Neuron (in vitro differentiated cells): ENCODE measurements around the gene JDP2.
"Not testable (repeated sequence)": the region's sequence is repeated elsewhere in the genome, so short reads cannot be mapped to it uniquely, and the experiment has no call there.

Experiments
- H2AFZ ChIP-seq: one replicate; pipeline ENCODE4 v1.6.1; 2013; ENCODE audit warnings: low read depth, mild to moderate bottlenecking, inconsistent platforms, low read length, moderate library complexity
- H3K27me3 ChIP-seq: one replicate; pipeline ENCODE4 v1.6.1; 2013; ENCODE audit warnings: low read length; ENCODE audit not compliant: insufficient read depth
- H3K36me3 ChIP-seq: one replicate; pipeline ENCODE4 v1.6.1; 2013; ENCODE audit warnings: low read length; ENCODE audit not compliant: insufficient read depth
- H3K4me1 ChIP-seq: one replicate; pipeline ENCODE4 v1.6.1; 2013; ENCODE audit warnings: low read length; ENCODE audit not compliant: insufficient read depth
- H3K4me3 ChIP-seq: 2 replicates; pipeline ENCODE4 v1.5.1; 2013; ENCODE audit warnings: mild to moderate bottlenecking, low read length, moderate library complexity
- H3K9me3 ChIP-seq: one replicate; pipeline ENCODE4 v1.6.1; 2013; ENCODE audit warnings: low read length

The JDP2 gene

GRCh38 chr14:75474127-75474526 is 46.3 kb downstream of the JDP2 start:
- H2AFZ ChIP-seq, H3K4me1 ChIP-seq, H3K9me3 ChIP-seq, H3K27me3 ChIP-seq, H3K36me3 ChIP-seq, H3K4me3 ChIP-seq: not testable (repeated sequence)

GRCh38 chr14:75476274-75476995 is 48.6 kb downstream of the JDP2 start:
- Histone ChIP-seq H3K36me3 (no peaks in the 10 kb centered on the region), H3K27me3 (no peaks in the 10 kb centered on the region), H3K4me3 (no peak overlapping the region), H3K9me3 (peaks cover 2% of the 10 kb centered on the region), H2AFZ (no peak overlapping the region), H3K4me1 (peaks cover 8% of the 10 kb centered on the region)

DNA sequence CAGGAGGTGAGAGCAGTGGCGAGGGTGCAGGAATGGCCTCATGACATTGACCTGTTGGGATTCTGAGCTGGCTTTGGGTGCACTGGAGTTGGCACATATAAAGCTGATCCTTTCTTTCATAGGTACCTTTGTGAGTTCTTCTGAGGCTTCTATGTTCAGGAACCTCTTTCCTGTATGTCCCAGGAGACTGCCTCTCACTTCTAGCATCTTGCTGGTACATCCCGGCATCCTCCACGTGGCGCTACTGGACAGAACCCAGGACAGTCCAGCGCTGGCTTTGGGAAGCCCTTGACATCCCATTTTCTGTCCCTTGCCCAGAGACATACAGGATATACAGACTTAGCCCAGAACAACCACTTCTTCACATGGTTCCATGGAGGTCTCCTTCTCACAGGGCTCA is 50.1 kb downstream of the JDP2 start:
- no peak overlapping the region for H3K4me3 ChIP-seq
- no peak overlapping the region for H2AFZ ChIP-seq
- peaks cover 8% of the 10 kb centered on the region for H3K4me1 ChIP-seq
- H3K9me3 ChIP-seq, result peaks cover 2% of the 10 kb centered on the region
- no peaks in the 10 kb centered on the region for H3K27me3 ChIP-seq
- H3K36me3 ChIP-seq, result no peaks in the 10 kb centered on the region

DNA sequence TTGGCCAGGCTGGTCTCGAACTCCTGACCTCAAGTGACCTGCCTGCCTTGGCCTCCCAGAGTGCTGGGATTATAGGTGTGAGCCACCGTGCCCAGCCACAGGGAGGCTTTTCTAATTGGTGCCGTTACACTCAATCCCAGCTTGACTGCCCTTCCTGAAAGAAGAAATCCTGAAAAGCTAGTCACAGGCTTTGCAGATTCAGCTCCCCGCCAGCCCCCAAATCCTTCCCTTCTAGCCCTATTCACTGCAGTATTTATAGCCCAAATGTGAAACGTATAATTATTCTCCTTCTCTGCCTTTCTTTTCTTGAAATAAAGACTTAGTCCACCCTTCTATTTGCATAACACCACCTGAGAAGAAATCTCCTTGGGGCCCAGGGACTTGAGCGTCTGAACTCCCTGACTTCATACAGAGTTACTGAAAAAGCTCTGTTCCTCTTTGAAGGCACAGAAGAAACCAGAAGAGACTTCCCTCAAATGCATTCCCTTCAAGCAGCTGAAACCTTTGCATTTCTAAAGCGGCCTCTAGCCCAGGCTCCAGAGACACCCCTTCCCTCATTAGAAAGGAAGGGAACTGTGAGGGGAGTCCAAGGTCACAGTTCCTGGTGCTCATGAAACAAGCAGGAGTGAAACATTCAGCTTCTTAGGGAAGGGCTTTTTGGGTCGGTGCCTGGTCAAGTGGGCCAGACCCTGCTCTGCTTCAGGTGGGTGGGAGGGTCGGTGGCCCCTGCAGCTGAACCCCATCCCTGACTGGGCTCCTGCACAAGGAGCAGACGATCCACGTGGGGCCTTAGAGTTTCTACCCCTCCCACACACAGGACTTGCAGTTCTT is 52.2 kb downstream of the JDP2 start:
- Histone ChIP-seq H3K4me3 (no peak overlapping the region), H2AFZ (no peak overlapping the region), H3K27me3 (no peaks in the 10 kb centered on the region)

GRCh38 chr14:75482366-75482765 is 54.5 kb downstream of the JDP2 start:
- no peaks in the 10 kb centered on the region for H3K36me3 ChIP-seq
- peaks cover 2% of the 10 kb centered on the region for H3K9me3 ChIP-seq
- H3K4me3 ChIP-seq, result no peak overlapping the region
- no peaks in the 10 kb centered on the region for H3K27me3 ChIP-seq
- no peak overlapping the region for H2AFZ ChIP-seq
- peaks cover 6% of the 10 kb centered on the region for H3K4me1 ChIP-seq

More for the DNA sequence above, 52.2 kb downstream of the JDP2 start:
- Histone ChIP-seq H3K36me3 (no peaks in the 10 kb centered on the region), H3K4me1 (peaks cover 8% of the 10 kb centered on the region), H3K9me3 (peaks cover 2% of the 10 kb centered on the region)

DNA sequence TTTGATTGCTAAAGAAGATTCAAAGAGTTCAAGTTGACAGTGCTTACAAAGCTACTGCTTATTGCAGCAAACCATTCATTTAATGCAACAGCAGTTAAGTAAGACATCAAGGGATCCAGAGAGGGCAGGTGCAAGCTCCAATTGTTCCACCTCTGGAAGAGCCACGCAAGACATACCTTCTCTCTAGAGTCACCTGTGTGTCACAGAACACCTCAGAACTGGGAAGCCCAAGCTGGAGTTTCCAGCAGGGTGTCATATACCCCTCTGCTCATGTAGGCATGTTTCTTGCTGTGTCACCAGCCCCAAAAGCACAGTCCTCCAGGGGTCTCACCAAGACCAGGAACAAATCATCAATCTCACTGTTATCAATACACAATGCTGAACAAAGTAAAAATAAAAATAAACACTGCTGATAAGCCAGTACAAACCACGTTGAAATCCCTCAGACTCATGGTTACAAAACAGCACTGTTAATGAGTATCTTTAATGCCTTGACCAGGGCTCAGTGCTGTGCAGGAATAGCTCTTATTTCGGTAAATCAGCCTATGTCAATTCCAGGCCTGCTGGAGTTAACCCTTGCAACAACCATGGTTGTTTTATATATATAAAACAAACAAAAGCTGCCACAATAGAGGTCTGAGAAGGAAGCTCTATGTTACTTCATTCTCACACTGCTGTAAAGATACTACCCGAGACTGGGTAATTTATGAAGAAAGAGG is 57.0 kb downstream of the JDP2 start:
- Histone ChIP-seq H3K4me1 (peaks cover 4% of the 10 kb centered on the region), H3K4me3 (no peak overlapping the region), H3K27me3 (no peaks in the 10 kb centered on the region), H3K36me3 (no peaks in the 10 kb centered on the region), H3K9me3 (peaks cover 2% of the 10 kb centered on the region), H2AFZ (no peak overlapping the region)

GRCh38 chr14:75486318-75486717 is 58.5 kb downstream of the JDP2 start:
- Histone ChIP-seq H3K4me1 (no peaks in the 10 kb centered on the region), H3K9me3 (no peaks in the 10 kb centered on the region), H3K27me3 (no peaks in the 10 kb centered on the region), H2AFZ (no peak overlapping the region), H3K4me3 (no peak overlapping the region), H3K36me3 (no peaks in the 10 kb centered on the region)

DNA sequence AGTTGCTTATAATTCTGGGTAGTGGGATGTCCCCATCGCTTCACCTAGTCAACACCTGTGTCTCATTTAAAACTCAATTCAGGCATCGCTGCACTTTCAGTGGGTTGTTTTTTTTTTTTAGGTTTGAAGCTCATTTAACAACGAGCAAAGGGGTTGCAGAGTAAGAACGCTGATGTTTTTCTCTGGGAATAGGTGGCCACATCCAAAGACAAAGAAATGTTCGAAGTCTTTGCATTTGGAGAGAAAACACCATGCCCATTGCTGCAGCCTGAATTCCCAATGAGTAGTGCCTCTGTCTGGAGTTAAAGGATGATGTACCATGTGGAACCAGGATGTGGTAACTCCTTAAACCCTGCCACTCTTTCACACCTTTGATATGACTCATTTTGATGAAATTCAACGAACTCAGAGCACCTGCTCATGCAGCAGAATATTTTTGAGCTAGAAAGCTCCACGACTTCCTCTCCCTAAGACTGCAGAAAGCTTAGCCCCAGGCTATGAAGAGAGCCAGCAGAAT is 59.4 kb downstream of the JDP2 start:
- no peaks in the 10 kb centered on the region for H3K4me1 ChIP-seq
- H3K36me3 ChIP-seq, result no peaks in the 10 kb centered on the region
- no peak overlapping the region for H3K4me3 ChIP-seq
- H2AFZ ChIP-seq, result no peak overlapping the region
- H3K9me3 ChIP-seq, result no peaks in the 10 kb centered on the region
- no peaks in the 10 kb centered on the region for H3K27me3 ChIP-seq

- no peaks in the 10 kb centered on the region for H3K36me3 ChIP-seq
These were observed 61.6 kb downstream of the JDP2 start for GRCh38 chr14:75489480-75489837.

DNA sequence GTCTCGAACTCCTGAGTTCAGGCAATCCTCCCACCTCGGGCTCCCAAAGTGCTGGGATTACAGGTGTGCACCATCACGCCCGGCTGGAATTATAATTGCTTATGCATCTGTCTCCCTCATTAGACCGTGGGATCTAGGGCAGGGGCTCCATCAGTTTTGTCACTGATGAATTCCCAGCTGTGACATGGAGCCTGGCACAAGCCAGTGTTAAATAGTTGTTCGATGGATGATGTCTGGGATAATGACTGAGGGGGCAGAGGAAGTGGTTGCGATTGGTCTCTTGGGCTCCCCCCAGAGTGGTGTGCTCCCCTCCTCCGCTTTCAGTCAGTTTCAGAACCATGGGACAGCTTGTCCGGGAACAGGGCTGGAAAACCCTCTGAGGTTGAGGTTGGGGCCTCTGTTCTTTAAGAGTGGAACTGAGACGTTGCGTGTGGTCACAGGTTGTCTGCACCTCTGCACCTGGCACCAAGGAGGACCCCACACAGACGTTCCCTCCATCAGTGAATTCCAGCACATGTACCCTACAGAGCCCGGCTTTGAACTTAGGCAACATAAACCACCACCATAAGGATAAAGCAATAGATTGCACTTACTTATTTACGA is 63.7 kb downstream of the JDP2 start:
- peaks cover 2% of the 10 kb centered on the region for H3K9me3 ChIP-seq
- H3K27me3 ChIP-seq, result peaks cover 6% of the 10 kb centered on the region
- no peaks in the 10 kb centered on the region for H3K36me3 ChIP-seq
- no peak overlapping the region for H3K4me3 ChIP-seq
- H3K4me1 ChIP-seq, result no peaks in the 10 kb centered on the region
- H2AFZ ChIP-seq, result no peak overlapping the region

More at GRCh38 chr14:75489480-75489837, 61.6 kb downstream of the JDP2 start:
- Histone ChIP-seq H3K4me1 (no peaks in the 10 kb centered on the region), H3K27me3 (no peaks in the 10 kb centered on the region), H2AFZ (no peak overlapping the region), H3K9me3 (no peaks in the 10 kb centered on the region), H3K4me3 (no peak overlapping the region)

GRCh38 chr14:75492832-75493591 is 65.2 kb downstream of the JDP2 start:
- Histone ChIP-seq H3K4me1 (no peaks in the 10 kb centered on the region), H2AFZ (no peak overlapping the region), H3K27me3 (peaks cover 6% of the 10 kb centered on the region), H3K9me3 (peaks cover 2% of the 10 kb centered on the region), H3K4me3 (no peak overlapping the region), H3K36me3 (no peaks in the 10 kb centered on the region)

DNA sequence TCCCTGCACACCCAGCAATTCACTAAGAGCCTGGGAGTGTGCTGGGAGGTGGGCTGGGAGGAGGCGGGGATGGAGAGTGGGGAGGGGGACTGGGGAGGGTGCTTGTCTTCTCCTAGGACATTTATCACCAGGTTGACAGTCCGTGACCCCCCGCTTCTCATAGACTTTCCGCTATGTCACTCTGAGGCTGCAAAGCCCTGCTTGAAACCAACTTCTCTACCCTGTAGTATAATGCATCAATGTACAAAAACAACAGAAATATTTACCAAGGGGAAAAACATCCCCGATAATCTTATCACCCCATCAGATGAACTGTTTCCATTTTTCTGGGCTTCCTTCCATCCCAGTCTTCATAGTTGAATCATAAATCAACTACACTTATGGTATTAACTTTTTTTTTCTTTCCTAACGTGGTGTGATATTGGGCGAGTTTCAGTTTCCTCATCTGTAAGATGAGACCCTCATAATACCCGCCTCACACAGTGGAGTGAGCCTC is 65.8 kb downstream of the JDP2 start:
- no peaks in the 10 kb centered on the region for H3K36me3 ChIP-seq
- H3K9me3 ChIP-seq, result peaks cover 2% of the 10 kb centered on the region
- H3K4me3 ChIP-seq, result no peak overlapping the region
- H3K27me3 ChIP-seq, result peaks cover 6% of the 10 kb centered on the region
- no peaks in the 10 kb centered on the region for H3K4me1 ChIP-seq
- H2AFZ ChIP-seq, result no peak overlapping the region
